Measurements from ENCODE around the gene WIPF1.

WIPF1 gene

DNA sequence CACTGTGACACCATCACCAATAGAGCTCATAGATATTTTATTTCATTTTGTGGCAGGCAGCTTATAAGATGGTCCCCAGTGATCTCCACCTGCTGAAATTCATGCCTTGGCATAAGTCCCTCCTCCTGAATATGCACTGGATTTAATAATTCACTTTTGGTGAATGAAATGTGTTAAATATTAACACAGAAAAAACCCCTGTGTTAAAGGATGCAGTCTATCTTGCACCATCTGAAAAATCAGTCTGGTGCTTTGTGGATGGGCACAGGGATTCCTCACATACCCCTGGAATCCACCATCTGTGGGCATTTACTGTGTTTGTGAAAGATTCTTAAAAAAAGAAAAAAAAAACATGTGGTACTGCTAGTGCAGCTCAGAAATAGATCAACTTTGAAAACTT, 26.1 kb upstream of the WIPF1 start:
- in situ Hi-C loops (cut with MboI; ENCODE audit: low sequenced_read_pairs, unreplicated experiment), result no loop called here
- DNase-seq (ENCODE audit: low spot score), result no peak
- TF ChIP-seq, protein P1, sequence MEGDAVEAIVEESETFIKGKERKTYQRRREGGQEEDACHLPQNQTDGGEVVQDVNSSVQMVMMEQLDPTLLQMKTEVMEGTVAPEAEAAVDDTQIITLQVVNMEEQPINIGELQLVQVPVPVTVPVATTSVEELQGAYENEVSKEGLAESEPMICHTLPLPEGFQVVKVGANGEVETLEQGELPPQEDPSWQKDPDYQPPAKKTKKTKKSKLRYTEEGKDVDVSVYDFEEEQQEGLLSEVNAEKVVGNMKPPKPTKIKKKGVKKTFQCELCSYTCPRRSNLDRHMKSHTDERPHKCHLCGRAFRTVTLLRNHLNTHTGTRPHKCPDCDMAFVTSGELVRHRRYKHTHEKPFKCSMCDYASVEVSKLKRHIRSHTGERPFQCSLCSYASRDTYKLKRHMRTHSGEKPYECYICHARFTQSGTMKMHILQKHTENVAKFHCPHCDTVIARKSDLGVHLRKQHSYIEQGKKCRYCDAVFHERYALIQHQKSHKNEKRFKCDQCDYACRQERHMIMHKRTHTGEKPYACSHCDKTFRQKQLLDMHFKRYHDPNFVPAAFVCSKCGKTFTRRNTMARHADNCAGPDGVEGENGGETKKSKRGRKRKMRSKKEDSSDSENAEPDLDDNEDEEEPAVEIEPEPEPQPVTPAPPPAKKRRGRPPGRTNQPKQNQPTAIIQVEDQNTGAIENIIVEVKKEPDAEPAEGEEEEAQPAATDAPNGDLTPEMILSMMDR (IDR thresholded peaks at IDR 0.05; ENCODE audit: borderline replicate concordance, control extremely low read depth, extremely low read depth, insufficient read depth, missing control alignments), result no peak

DNA sequence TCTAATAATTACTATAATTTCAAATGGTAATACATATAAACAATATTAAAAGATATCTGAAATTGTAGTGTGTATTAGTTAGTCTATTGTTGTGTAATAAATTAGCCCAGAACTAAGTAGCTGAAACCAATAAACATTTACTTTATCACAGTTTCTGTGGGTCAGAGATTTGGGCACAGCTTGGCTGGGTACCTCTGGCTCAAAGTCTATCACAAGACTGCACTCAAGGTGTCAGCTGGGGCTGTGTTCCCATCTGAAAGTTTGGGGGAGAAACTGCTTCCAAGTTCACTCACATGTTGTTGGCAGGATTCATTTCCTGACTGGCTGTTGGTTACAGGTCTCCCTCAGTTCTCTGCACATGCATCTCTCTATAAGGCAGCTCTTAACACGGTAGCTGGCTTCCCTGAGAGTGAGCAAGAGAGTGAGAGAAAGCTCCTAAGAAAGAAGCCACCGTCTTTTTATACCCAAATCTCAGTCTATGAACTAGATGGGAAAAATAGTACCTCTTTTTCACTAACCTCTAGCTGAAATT, 25.6 kb upstream of the WIPF1 start:
- in situ Hi-C loops (cut with MboI; ENCODE audit: low sequenced_read_pairs, unreplicated experiment), result no loop called here
- no peak for DNase-seq (ENCODE audit: low spot score)
- TF ChIP-seq, protein P1 (IDR thresholded peaks at IDR 0.05; ENCODE audit: borderline replicate concordance, control extremely low read depth, extremely low read depth, insufficient read depth, missing control alignments), result no peak

DNA sequence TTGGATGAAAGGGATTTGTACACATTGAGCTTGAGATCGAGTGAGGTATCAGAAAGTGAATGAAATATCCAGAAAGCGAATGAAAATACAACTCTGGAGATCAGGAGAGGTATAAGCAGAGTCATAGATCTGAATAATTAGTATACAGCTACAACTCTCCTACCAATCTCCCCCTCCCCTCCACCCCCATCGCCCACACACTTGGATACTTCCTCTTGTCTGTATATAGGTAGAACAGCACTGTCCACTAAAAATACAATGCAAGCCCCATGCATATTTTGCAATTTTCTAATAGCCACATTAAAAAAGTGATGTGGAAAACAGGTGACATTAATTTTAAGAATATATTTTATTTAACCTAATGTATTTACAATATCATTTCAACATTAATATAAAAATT, 23.7 kb upstream of the WIPF1 start:
- TF ChIP-seq, protein P1 (IDR thresholded peaks at IDR 0.05; ENCODE audit: borderline replicate concordance, control extremely low read depth, extremely low read depth, insufficient read depth, missing control alignments), result no peak
- no peak for DNase-seq (ENCODE audit: low spot score)
- in situ Hi-C loops (cut with MboI; ENCODE audit: low sequenced_read_pairs, unreplicated experiment), result no loop called here

DNA sequence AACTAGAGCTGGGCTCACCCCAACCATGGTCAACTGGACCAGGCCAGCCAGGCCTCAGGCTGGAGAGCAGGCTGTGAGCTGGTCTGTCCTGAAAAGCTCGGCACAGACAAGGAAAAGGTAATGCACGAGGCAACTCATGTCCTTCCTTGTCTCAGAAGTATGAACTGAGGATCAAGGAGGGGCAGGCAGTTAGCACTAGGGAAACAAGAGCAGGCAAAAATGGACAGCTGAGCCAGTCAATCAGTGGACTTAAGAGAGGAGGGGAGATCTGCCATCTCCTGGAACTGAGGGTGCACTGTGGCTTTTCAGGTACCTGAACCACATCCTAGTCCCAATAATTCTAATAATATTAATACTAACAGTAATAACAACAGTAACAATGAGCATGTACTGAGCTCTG, 20.6 kb upstream of the WIPF1 start:
- in situ Hi-C loops (cut with MboI; ENCODE audit: low sequenced_read_pairs, unreplicated experiment), result no loop called here
- DNase-seq (ENCODE audit: low spot score), result no peak
- TF ChIP-seq, protein P1 (IDR thresholded peaks at IDR 0.05; ENCODE audit: borderline replicate concordance, control extremely low read depth, extremely low read depth, insufficient read depth, missing control alignments), result no peak

DNA sequence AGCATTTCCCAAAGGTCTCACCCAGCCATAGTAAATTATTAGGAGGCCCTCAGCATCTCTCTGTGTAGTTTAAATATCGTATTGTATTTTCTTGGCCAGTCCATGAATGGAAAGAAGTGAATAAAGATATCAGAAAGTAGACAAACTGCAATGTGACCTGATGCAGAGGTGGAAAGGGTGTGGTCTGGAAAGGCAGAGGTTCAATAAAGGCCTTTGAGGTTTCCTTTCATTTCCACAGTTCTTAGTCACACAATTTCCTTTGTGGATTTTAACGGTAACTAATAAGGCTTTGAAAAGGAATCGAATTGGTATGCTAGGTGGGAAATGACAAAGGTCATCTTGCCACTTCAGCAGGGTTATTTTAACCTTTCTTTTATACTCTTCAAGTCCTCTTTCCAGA, 20.1 kb upstream of the WIPF1 start:
- in situ Hi-C loops (cut with MboI; ENCODE audit: low sequenced_read_pairs, unreplicated experiment), result no loop called here
- no peak for DNase-seq (ENCODE audit: low spot score)

DNA sequence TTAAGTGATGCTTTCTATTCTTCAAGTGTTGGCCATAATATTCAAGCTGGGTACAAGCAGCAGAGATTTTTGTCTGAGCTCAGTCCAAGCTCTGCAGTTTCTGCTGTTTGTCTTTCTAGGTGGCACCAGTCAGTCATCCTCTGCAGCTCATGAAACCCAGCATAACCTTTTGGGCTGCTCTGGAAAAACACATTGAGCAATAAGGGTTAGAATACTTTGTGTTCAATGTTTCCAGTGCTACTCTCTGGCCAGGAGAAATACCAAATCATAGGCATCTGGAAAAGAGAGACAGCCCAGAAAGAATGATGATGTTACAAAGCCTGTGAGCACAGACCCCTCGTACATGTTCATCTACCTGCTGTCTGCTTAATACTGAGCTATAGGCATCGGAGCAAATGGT, 19.5 kb upstream of the WIPF1 start:
- in situ Hi-C loops (cut with MboI; ENCODE audit: low sequenced_read_pairs, unreplicated experiment), result no loop called here
- TF ChIP-seq, protein P1 (IDR thresholded peaks at IDR 0.05; ENCODE audit: borderline replicate concordance, control extremely low read depth, extremely low read depth, insufficient read depth, missing control alignments), result no peak
- DNase-seq (ENCODE audit: low spot score), result no peak

More for the DNA sequence above, 20.1 kb upstream of the WIPF1 start:
- TF ChIP-seq, protein P1 (IDR thresholded peaks at IDR 0.05; ENCODE audit: borderline replicate concordance, control extremely low read depth, extremely low read depth, insufficient read depth, missing control alignments), result no peak
